Dermis microvascular lymphatic vessel endothelial cell (primary cell): ENCODE measurements around the gene PYDC1. TPM values are rescaled to one million over a fixed set of nuclear protein-coding genes. Genes with fewer than 3 reads are reported as not detected.
"Not testable (repeated sequence)": the region's sequence is repeated elsewhere in the genome, so short reads cannot be mapped to it uniquely, and the experiment has no call there.

Experiments used
- DNase-seq, 2 donors: peaks; one replicate each; pipeline versions ENCODE4 v3.0.0 to v3.0.0-alpha.2; 2010; ENCODE audit warnings: low read depth in 2 of 2
- total RNA-seq: library from RNA; depleted of rRNA; stranded (reverse); fragments of >200 nt; gene quantifications from 2 replicates; pipeline ENCODE4 v1.2.1, GENCODE V29; 2014

Gene PYDC1
- total RNA-seq, 1 donor from 2014 or later, result not detected

DNA sequence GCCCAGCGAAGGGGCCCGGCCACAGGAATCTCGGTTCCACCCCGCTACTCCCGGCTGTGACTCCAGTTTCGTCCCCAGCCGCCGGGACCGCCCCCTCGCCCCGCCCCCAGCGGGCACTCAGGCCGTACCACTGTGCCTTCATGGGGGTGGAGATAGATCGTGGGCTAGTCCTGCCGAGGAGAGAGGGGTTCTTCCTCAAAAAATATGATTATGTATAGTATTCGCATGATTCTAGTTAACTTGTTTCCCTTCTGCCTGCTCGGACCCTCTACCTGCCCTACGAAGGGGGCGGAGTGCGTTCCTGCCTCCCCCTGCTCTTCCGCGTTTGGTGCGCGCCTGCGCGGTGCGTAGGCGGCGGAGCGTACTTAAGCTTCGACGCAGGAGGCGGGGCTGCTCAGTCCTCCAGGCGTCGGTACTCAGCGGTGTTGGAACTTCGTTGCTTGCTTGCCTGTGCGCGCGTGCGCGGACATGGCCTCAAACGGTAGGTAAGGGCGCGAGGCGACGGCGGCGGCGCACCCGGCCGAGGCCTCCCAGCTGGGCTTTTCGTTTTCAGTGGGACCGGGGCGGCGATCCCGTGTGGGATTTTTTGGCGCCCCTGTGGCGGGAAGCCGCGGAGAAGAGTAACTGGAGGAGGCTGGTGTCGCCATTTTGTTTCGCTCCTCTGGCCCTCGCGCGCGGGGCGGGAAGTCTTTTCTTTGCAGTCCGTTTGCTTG, 37.0 kb downstream of the PYDC1 start, which contains the start of gene FUS:
Gene FUS (plus strand): TSS at position 393 of the 713 bp plus-strand sequence. CDS start 76 bp downstream, at position 469.
- DNase-seq, result peak; percentile 82 to 90

DNA sequence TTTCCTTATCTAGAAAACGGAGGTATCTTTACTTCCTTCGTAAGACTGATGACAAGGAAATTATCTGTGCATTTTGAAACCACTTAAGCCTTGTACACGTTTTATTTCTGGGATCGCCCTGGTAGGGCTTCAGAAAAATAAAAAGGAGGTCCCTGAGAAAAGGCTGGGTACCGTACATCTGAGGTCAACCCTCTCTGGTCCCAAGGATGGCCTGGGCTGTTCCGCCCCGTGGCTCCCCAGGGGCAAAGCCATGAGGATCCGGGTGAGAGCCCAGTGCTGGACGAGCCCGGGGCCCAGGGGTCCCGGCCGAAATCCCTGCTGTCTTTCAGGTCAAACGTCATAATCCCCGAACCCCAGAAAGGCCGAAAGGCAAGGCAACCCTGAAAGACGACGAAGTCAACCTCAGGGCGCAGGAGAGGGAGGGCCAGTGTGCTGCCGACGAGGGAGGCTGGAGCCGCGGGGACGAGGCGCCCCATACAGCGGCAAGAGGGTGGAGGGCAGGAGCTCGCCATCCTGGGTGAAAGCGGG, 37.7 kb downstream of the PYDC1 start:
- DNase-seq, result no peak

DNA sequence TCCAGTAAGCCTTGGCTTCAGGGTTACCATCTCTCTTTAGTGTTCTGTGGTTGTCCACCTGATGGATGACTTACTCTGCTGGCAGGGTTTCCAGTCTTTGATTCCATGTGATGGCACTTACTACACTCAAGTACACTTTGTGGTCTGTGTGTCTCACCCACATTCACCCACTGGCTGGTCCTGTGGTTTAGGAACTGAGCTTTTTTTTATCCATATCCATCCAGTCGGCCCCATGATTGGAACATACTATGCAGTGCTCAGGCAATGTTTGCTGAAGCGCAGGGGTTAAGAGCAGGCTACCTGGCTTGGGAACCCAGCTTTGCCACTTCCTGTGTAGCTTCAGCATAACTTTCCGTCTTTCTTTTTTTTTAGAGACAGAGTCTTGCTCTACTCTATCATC, 39.8 kb downstream of the PYDC1 start:
- no peak for DNase-seq

DNA sequence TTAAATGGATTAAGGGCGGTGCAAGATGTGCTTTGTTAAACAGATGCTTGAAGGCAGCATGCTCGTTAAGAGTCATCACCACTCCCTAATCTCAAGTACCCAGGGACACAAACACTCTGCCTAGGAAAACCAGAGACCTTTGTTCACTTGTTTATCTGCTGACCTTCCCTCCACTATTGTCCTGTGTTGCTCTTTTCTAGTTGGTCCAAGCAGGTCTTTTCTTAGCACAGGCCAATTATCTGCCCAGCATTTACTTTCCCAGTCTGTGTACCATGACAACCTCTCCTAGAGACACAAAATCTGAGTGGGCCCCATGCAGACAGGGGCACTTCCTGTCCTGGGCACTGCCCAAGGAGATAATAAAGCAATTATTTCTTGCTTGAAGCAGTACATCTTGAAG, 46.9 kb downstream of the PYDC1 start:
- DNase-seq, result not testable (repeated sequence)

DNA sequence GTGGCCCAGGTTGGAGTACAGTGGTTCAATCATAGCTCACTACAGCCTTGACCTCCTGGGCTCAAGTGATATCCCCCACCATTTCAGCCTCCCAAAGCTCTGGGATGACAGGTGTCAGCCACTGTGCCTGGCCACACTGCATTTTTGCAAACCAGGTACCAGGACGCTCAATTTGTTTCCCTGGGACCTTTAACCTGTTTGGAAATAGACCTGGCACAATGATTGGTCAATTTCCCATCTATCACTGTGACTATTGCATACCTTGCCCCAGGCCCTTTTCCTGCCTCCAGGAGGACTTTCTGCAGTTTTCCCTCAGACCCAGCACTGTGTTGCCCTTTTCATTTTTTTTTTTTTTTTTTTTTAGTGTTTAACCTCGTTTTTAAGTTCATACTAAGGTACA, 48.1 kb downstream of the PYDC1 start:
- DNase-seq, result no peak

DNA sequence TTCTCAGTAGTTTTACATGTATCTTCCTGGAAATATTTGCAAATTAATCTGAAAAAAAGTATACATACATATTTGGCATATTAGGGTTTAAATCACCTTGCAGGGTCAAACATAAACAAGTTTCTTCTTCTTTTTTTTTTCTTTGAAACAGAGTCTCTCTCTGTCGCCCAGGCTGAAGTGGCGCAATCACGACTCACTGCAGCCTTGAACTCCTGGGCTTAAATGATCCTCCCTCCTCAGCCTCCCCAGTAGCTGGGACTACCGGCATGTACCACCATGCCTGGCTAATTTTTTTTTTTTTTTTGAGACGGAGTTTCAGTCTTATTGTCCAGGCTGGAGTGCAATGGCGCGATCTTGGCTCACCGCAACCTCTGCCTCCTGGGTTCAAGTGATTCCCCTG, 49.6 kb downstream of the PYDC1 start:
- no peak for DNase-seq

Other genes with a start within 250 kb of the PYDC1 start
- gene HSD3B7, start 231.9 kb downstream of the PYDC1 start, total RNA-seq, result 20.8 and 24.7 TPM in 2 replicates
- 0.26 and 0.38 TPM in 2 replicates for gene STX1B, start 206.5 kb downstream of the PYDC1 start, total RNA-seq
- 17.5 and 28.2 TPM in 2 replicates for gene STX4, start 183.6 kb downstream of the PYDC1 start, total RNA-seq
- 5.4 and 7.6 TPM in 2 replicates for gene ZNF668, start 142.9 kb downstream of the PYDC1 start, total RNA-seq
- 8.1 and 13.9 TPM in 2 replicates for gene ZNF646, start 142.7 kb downstream of the PYDC1 start, total RNA-seq
- 0.38 and 0.39 TPM in 2 replicates for gene PRSS53, start 128.2 kb downstream of the PYDC1 start, total RNA-seq
- gene VKORC1, start 122.3 kb downstream of the PYDC1 start, total RNA-seq, result 59.8 and 74.6 TPM in 2 replicates
- 9.8 and 20.0 TPM in 2 replicates for gene BCKDK, start 108.7 kb downstream of the PYDC1 start, total RNA-seq
- gene KAT8, start 99.5 kb downstream of the PYDC1 start, total RNA-seq, result 30.3 and 37.4 TPM in 2 replicates
- not detected in 2 replicates for gene PRSS8, start 81.4 kb downstream of the PYDC1 start, total RNA-seq
- 0.13 and 0.39 TPM in 2 replicates for gene PRSS36, start 67.1 kb downstream of the PYDC1 start, total RNA-seq
- gene FUS, start 37.0 kb downstream of the PYDC1 start, total RNA-seq, result 33.6 and 43.5 TPM in 2 replicates
- 63.3 and 74.2 TPM in 2 replicates for gene PYCARD, start 14.4 kb downstream of the PYDC1 start, total RNA-seq
- gene TRIM72, start 3.0 kb downstream of the PYDC1 start, total RNA-seq, result not detected in 2 replicates
- under 0.01 TPM in 2 replicates for gene ITGAM, start 42.8 kb upstream of the PYDC1 start, total RNA-seq
- gene ITGAX, start 138.0 kb upstream of the PYDC1 start, total RNA-seq, result 0.63 and 0.64 TPM in 2 replicates
- not detected in 2 replicates for gene ITGAD, start 176.2 kb upstream of the PYDC1 start, total RNA-seq
- not detected in 2 replicates for gene COX6A2, start 211.2 kb upstream of the PYDC1 start, total RNA-seq
- gene ZNF843, start 225.7 kb upstream of the PYDC1 start, total RNA-seq, result under 0.01 and 0.13 TPM in 2 replicates
- gene ARMC5, start 242.4 kb upstream of the PYDC1 start, total RNA-seq, result 12.1 and 16.3 TPM in 2 replicates